ENCODE measurements around the gene PRTN3.

GRCh38 chr19:843836-844545 is 3.2 kb downstream of the PRTN3 start:
- no peak for TF ChIP-seq CTCF (IDR thresholded peaks at IDR 0.05)
- no peak for TF ChIP-seq EP300 (IDR thresholded peaks at IDR 0.05)
- TF ChIP-seq POLR2A (IDR thresholded peaks at IDR 0.05), result no peak

All from upper lobe of left lung (tissue), 4 donors.